Kidney capillary endothelial cell (primary cell): ENCODE results near the gene IGFBP4.

Experiments
- DNase-seq: peaks from one replicate; pipeline ENCODE4 v3.0.0-alpha.2; 2018; ENCODE audit warnings: low spot score

Gene IGFBP4

GRCh38 chr17:40456396-40456951 lies 13.2 kb downstream of the IGFBP4 start:
- no peak for DNase-seq

- DNase-seq, result no peak
These were observed 14.1 kb downstream of the IGFBP4 start for GRCh38 chr17:40457369-40457768.

- DNase-seq, result no peak
These were observed 14.9 kb downstream of the IGFBP4 start for GRCh38 chr17:40457964-40458791.

- no peak for DNase-seq
These were observed 15.7 kb downstream of the IGFBP4 start for GRCh38 chr17:40458851-40459482.

- DNase-seq, result no peak
These were observed 16.7 kb downstream of the IGFBP4 start for GRCh38 chr17:40459636-40460603.

GRCh38 chr17:40460604-40460967 lies 17.3 kb downstream of the IGFBP4 start:
- DNase-seq, result no peak

- no peak for DNase-seq
These were observed 17.9 kb downstream of the IGFBP4 start for GRCh38 chr17:40460968-40461731.

- no peak for DNase-seq
These were observed 18.6 kb downstream of the IGFBP4 start for GRCh38 chr17:40461732-40462342.

GRCh38 chr17:40462343-40463121 lies 19.3 kb downstream of the IGFBP4 start:
- no peak for DNase-seq

GRCh38 chr17:40463122-40463550 lies 19.9 kb downstream of the IGFBP4 start:
- no peak for DNase-seq

GRCh38 chr17:40464392-40464855 lies 21.2 kb downstream of the IGFBP4 start:
- no peak for DNase-seq

GRCh38 chr17:40466298-40466971 lies 23.2 kb downstream of the IGFBP4 start:
- no peak for DNase-seq

- DNase-seq, result no peak
These were observed 24.1 kb downstream of the IGFBP4 start for GRCh38 chr17:40467281-40467867.

GRCh38 chr17:40468560-40468959 lies 25.3 kb downstream of the IGFBP4 start:
- DNase-seq, result no peak

- no peak for DNase-seq
These were observed 26.8 kb downstream of the IGFBP4 start for GRCh38 chr17:40469805-40470675.

GRCh38 chr17:40470932-40471828 lies 27.9 kb downstream of the IGFBP4 start:
- DNase-seq, result no peak
